ENCODE measurements around the gene BCAS3.

DNA sequence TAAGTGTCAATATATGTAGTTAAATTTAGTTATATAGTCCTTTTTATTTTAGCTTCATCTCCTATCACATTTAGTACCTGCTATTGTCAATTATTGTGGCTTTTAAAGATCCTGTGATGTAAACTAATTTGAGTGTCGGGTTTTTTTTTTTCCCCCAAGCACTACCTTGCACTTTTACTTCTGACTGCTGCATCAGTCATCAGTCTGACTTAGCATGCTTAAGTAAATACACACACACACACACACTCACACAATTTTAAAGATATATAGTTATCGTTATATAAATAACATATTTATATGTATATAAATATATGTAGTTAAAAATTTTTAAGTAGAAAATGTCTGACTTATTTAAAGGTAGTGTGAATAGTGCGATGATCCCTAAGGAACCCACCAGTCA, 127.2 kb downstream of the BCAS3 start:
- TF ChIP-seq CTCF (IDR thresholded peaks at IDR 0.05 in 8 of 11, conservative IDR thresholded peaks at IDR 0.05 in 3 of 11) (no peak), POLR2AphosphoS5 (IDR thresholded peaks at IDR 0.05) (no peak), POLR2A (IDR thresholded peaks at IDR 0.05) (no peak)

All from spleen (tissue), 7 donors.